ENCODE measurements around the gene KCNK5.

- TF ChIP-seq CTCF (IDR thresholded peaks at IDR 0.05): no peak
- no peak for TF ChIP-seq POLR2A (IDR thresholded peaks at IDR 0.05)
These were observed 38.6 kb downstream of the KCNK5 start for GRCh38 chr6:39190545-39191235.
